WTC11 (cell line): ENCODE measurements around the gene RNF20.

Source experiments
- CTCF ChIP-seq: fragments of 200-600 bp; IDR thresholded peaks from 2 replicates; pipeline ENCODE4 v1.8.0; 2022; ENCODE audit warnings: antibody characterized with exemption
- FOXJ3 ChIP-seq: sonication (generic); formaldehyde crosslinking; IDR thresholded peaks from 2 replicates; pipeline ENCODE4 v1.9.0; 2021; ENCODE audit warnings: missing genetic modification reagents, mild to moderate bottlenecking, borderline replicate concordance
- JUN ChIP-seq: sonication (generic); formaldehyde crosslinking; IDR thresholded peaks from 2 replicates; pipeline ENCODE4 v1.8.0; 2023; ENCODE audit warnings: mild to moderate bottlenecking, missing genetic modification reagents
- NFYB ChIP-seq: sonication (generic); formaldehyde crosslinking; conservative IDR thresholded peaks from 2 replicates; pipeline ENCODE4 v1.8.0; 2022; ENCODE audit warnings: low read depth, missing genetic modification reagents
- USF1 ChIP-seq: sonication (generic); formaldehyde crosslinking; IDR thresholded peaks from 2 replicates; pipeline ENCODE4 v1.8.0; 2022; ENCODE audit warnings: mild to moderate bottlenecking, missing genetic modification reagents
- ZBTB21 ChIP-seq: sonication (generic); formaldehyde crosslinking; IDR thresholded peaks from 2 replicates; pipeline ENCODE4 v1.8.1; 2023; ENCODE audit warnings: mild to moderate bottlenecking, missing genetic modification reagents, borderline replicate concordance
- TF ChIP-seq, protein P1 (sequence below): sonication (generic); formaldehyde crosslinking; IDR thresholded peaks from 2 replicates; pipeline ENCODE4 v1.8.1; 2022; ENCODE audit warnings: mild to moderate bottlenecking, missing genetic modification reagents, moderate library complexity, borderline replicate concordance

- TF ChIP-seq CTCF (no peak), FOXJ3 (CRISPR knock-in tag) (no peak), JUN (CRISPR knock-in tag) (no peak), NFYB (CRISPR knock-in tag) (no peak), ZBTB21 (CRISPR knock-in tag) (no peak), USF1 (CRISPR knock-in tag) (no peak)
- TF ChIP-seq, protein P1, sequence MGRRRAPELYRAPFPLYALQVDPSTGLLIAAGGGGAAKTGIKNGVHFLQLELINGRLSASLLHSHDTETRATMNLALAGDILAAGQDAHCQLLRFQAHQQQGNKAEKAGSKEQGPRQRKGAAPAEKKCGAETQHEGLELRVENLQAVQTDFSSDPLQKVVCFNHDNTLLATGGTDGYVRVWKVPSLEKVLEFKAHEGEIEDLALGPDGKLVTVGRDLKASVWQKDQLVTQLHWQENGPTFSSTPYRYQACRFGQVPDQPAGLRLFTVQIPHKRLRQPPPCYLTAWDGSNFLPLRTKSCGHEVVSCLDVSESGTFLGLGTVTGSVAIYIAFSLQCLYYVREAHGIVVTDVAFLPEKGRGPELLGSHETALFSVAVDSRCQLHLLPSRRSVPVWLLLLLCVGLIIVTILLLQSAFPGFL (CRISPR knock-in tag) = no peak
Measured at GRCh38 chr9:101578378-101578777, 44.7 kb downstream of the RNF20 start.
